Prostate gland (tissue), 2 donors: ENCODE data around the gene SF3B3. TPM values are rescaled to one million over a fixed set of nuclear protein-coding genes. Genes with fewer than 3 reads are reported as not detected.

ENCODE experiments used
- DNase-seq: peaks from one replicate; pipeline ENCODE4 v3.0.0-alpha.2; 2019; ENCODE audit warnings: low spot score
- H3K27ac ChIP-seq, 2 donors: fragments of 200-600 bp; sonication (generic); 2 replicates each; pipeline ENCODE4 v1.5.1; 2017 to 2019
- H3K27me3 ChIP-seq: fragments of 200-600 bp; sonication (generic); replicated peaks from 2 replicates; pipeline ENCODE4 v1.5.1; 2019; ENCODE audit not compliant: insufficient read depth
- H3K36me3 ChIP-seq, 2 donors: fragments of 200-600 bp; sonication (generic); 1 replicate in 1 of 2; 2 replicates in 1 of 2; pipeline versions ENCODE4 v1.5.1 to v1.8.1; 2017 to 2019
- H3K4me1 ChIP-seq: fragments of 200-600 bp; sonication (generic); replicated peaks from 2 replicates; pipeline ENCODE4 v1.5.1; 2019
- H3K4me3 ChIP-seq, 2 donors: fragments of 200-600 bp; sonication (generic); 2 replicates each; pipeline ENCODE4 v1.5.1; 2017 to 2019
- H3K9me3 ChIP-seq: fragments of 200-600 bp; sonication (generic); 2 replicates; pipeline ENCODE4 v1.5.1; 2017
- CTCF ChIP-seq, 4 experiments: fragments of 200-600 bp in 2 of 4; fragments of 450-650 bp in 2 of 4; sonication (generic) in 2 of 4; IDR thresholded peaks; 1 replicate in 3 of 4; 2 replicates in 1 of 4; pipeline ENCODE4 v1.5.1; 2016 to 2019; ENCODE audit warnings: antibody characterized with exemption in 4 of 4, mild to moderate bottlenecking in 2 of 4, moderate library complexity in 2 of 4
- POLR2A ChIP-seq: fragments of 450-650 bp; IDR thresholded peaks from one replicate; pipeline ENCODE4 v1.6.1; 2016; ENCODE audit warnings: antibody characterized with exemption, mild to moderate bottlenecking
- POLR2AphosphoS5 ChIP-seq: sonication (generic); formaldehyde crosslinking; IDR thresholded peaks from one replicate; pipeline ENCODE4 v1.6.1; 2017; ENCODE audit warnings: antibody characterized with exemption
- WGBS: methylation state at CpG from one replicate; pipeline ENCODE4 v1.1.5; 2018; 5-methylcytosine and 5-hydroxymethylcytosine counted together
- intact Hi-C: fragments of 100-400 bp; cut with DNase I; formaldehyde crosslinking; loops from one replicate; pipeline ENCODE4 v1.14.2; 2022
- total RNA-seq, 2 donors: library from RNA; depleted of rRNA; stranded (reverse); fragments of >200 nt; gene quantifications; one replicate each; pipeline ENCODE4 v1.1.0, GENCODE V29; 2016

The SF3B3 gene
- total RNA-seq, 2 donors from 2014 or later = 98.4 to 138 TPM

GRCh38 chr16:70534971-70535370 is 11.4 kb downstream of the SF3B3 start:
- TF ChIP-seq CTCF (IDR thresholded peaks at IDR 0.05) = no peak
- TF ChIP-seq POLR2AphosphoS5 = no peak
- no peak for TF ChIP-seq POLR2A
- no peaks in the 10 kb centered on the region for H3K4me1 ChIP-seq
- intact Hi-C loops = loop anchor here (5.0 kb wide), 1 partner anchor 117 kb away; no protein-coding TSS in a partner anchor
- 80% methylated on average over 2 of the region's 2 CpGs for WGBS
- H3K9me3 ChIP-seq = no peaks in the 10 kb centered on the region
- H3K27ac ChIP-seq = no peak overlapping the region
- H3K4me3 ChIP-seq = no peak overlapping the region
- peaks cover 37% of the 10 kb centered on the region in 2 donors for H3K36me3 ChIP-seq
- no peak for DNase-seq
- H3K27me3 ChIP-seq = no peaks in the 10 kb centered on the region

GRCh38 chr16:70540994-70541393 is 17.4 kb downstream of the SF3B3 start:
- intact Hi-C loops = no loop called here
- TF ChIP-seq POLR2A = no peak
- no peak for TF ChIP-seq POLR2AphosphoS5
- no peak for TF ChIP-seq CTCF (IDR thresholded peaks at IDR 0.05)

GRCh38 chr16:70544548-70544947 is 20.9 kb downstream of the SF3B3 start:
- Histone ChIP-seq H3K27me3 (no peaks in the 10 kb centered on the region), H3K4me1 (no peaks in the 10 kb centered on the region), H3K27ac (no peak overlapping the region), H3K36me3 (peaks cover 2 to 29% of the 10 kb centered on the region in 2 donors), H3K9me3 (no peaks in the 10 kb centered on the region), H3K4me3 (no peak overlapping the region)
- DNase-seq = no peak
- no peak for TF ChIP-seq CTCF (IDR thresholded peaks at IDR 0.05)
- no peak for TF ChIP-seq POLR2AphosphoS5
- no peak for TF ChIP-seq POLR2A
- intact Hi-C loops = no loop called here
- 65% methylated on average over 1 of the region's 1 CpG for WGBS

More at GRCh38 chr16:70540994-70541393, 17.4 kb downstream of the SF3B3 start:
- H3K9me3 ChIP-seq = no peaks in the 10 kb centered on the region
- no peak overlapping the region for H3K4me3 ChIP-seq
- H3K27me3 ChIP-seq = no peaks in the 10 kb centered on the region
- H3K27ac ChIP-seq = no peak overlapping the region
- no peaks in the 10 kb centered on the region for H3K4me1 ChIP-seq
- no peak for DNase-seq
- WGBS = 56% methylated on average over 3 of the region's 3 CpGs
- H3K36me3 ChIP-seq = peaks cover 15 to 43% of the 10 kb centered on the region in 2 donors

GRCh38 chr16:70548936-70549335 is 25.3 kb downstream of the SF3B3 start:
- Histone ChIP-seq H3K36me3 (peaks cover 9 to 16% of the 10 kb centered on the region in 2 donors), H3K4me1 (no peaks in the 10 kb centered on the region), H3K4me3 (no peak overlapping the region), H3K9me3 (no peaks in the 10 kb centered on the region), H3K27me3 (no peaks in the 10 kb centered on the region), H3K27ac (no peak overlapping the region)
- 56% methylated on average over 2 of the region's 2 CpGs for WGBS
- intact Hi-C loops = no loop called here
- DNase-seq = no peak
- TF ChIP-seq POLR2A (no peak), POLR2AphosphoS5 (no peak)

- intact Hi-C loops = no loop called here
- no peak overlapping the region for H3K4me3 ChIP-seq
- no peak for DNase-seq
- H3K36me3 ChIP-seq = peaks cover 9 to 18% of the 10 kb centered on the region in 2 donors
- H3K4me1 ChIP-seq = no peaks in the 10 kb centered on the region
- H3K9me3 ChIP-seq = no peaks in the 10 kb centered on the region
- H3K27me3 ChIP-seq = no peaks in the 10 kb centered on the region
- WGBS = 55% methylated on average over 1 of the region's 1 CpG
- no peak overlapping the region for H3K27ac ChIP-seq
- TF ChIP-seq POLR2A (no peak), POLR2AphosphoS5 (no peak), CTCF (IDR thresholded peaks at IDR 0.05) (no peak)
These were observed 26.5 kb downstream of the SF3B3 start for GRCh38 chr16:70550082-70550481.
